ENCODE results near the gene ECEL1. TPM values are rescaled to one million over a fixed set of nuclear protein-coding genes. Genes with fewer than 3 reads are reported as not detected.

ECEL1 gene
- total and polyA plus RNA-seq, 2 donors (not counting 1 experiment from before 2014, with no cell fraction given) = 0.47 TPM; not detected in 1

DNA sequence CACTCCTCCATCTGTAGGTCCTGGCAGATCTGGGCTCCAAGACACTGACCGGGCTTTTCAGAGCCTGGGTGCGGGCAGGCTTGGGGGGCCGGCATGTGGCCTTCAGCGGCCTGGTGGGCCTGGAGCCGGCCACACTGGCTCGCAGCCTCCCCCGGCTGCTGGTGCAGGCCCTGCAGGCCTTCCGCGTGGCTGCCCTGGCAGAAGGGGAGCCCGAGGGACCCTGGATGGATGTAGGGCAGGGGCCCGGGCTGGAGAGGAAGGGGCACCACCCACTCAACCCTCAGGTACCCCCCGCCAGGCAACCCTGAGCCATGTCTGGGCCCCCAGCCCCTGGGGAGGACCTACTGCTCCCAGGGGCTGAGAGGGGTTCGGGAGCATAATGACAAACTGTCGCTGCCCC, 37.6 kb upstream of the ECEL1 start:
- 91% methylated on average over 11 of the region's 14 CpGs for WGBS (ENCODE audit: insufficient coverage)
- H3K4me2 ChIP-seq (replicated peaks; ENCODE audit: low read depth, low read length, poor library complexity, severe bottlenecking) = no peak overlapping the region
- Mint-ChIP-seq H3K4me3 (no peak overlapping the region), H3K27me3 (peaks cover 43% of the 10 kb centered on the region), H3K9me3 (ENCODE audit: insufficient read depth) (no peaks in the 10 kb centered on the region), H3K27ac (no peak overlapping the region), H3K4me1 (peaks cover 17% of the 10 kb centered on the region)
- TF ChIP-seq CTCF (IDR thresholded peaks at IDR 0.05) = no peak
- no peak for TF ChIP-seq EZH2 (IDR thresholded peaks at IDR 0.05; ENCODE audit: borderline replicate concordance, insufficient read depth, low read depth, low read length, poor library complexity, severe bottlenecking)
- DNase-seq (no peak), ATAC-seq (ENCODE audit: low read depth) (no peak)
- H3K27me3 ChIP-seq (replicated peaks in 1 of 4; ENCODE audit: control extremely low read depth in 1 of 4, control insufficient read depth in 3 of 4, insufficient read depth in 4 of 4, low read length in 3 of 4) = peaks cover 0 to 47% (median 22%) of the 10 kb centered on the region in 4 experiments
- POLR2A ChIA-PET = no interaction called here
- peaks cover 30 to 32% of the 10 kb centered on the region in 2 donors for H3K4me1 ChIP-seq (ENCODE audit: control insufficient read depth in 2 of 2, insufficient read depth in 2 of 2, low read length in 2 of 2)
- no peaks in the 10 kb centered on the region for H4K20me1 ChIP-seq (ENCODE audit: control insufficient read depth, insufficient read depth, low read length, poor library complexity, severe bottlenecking)
- CTCF ChIA-PET = no interaction called here
- H3K27ac ChIP-seq (ENCODE audit: low read length in 2 of 2) = no peak overlapping the region
- no peak overlapping the region for H3K9ac ChIP-seq (ENCODE audit: low read length)
- intact Hi-C loops (cut with micrococcal nuclease) = no loop called here
- no peaks in the 10 kb centered on the region for H3K79me2 ChIP-seq (ENCODE audit: control insufficient read depth, insufficient read depth, low read length)
- no peak overlapping the region for H2AFZ ChIP-seq (ENCODE audit: insufficient read depth, low read depth, low read length, poor library complexity, severe bottlenecking)
- H3K4me3 ChIP-seq (ENCODE audit: control extremely low read depth in 1 of 5, extremely low read depth in 1 of 5, insufficient read depth in 1 of 5, low read depth in 2 of 5, low read length in 4 of 5) = no peak overlapping the region
- H3K9me3 ChIP-seq (ENCODE audit: control extremely low read depth in 1 of 3, control insufficient read depth in 2 of 3, insufficient read depth in 1 of 3, low read length in 2 of 3) = peaks cover 0 to 16% (median 0%) of the 10 kb centered on the region in 3 donors
- H3K36me3 ChIP-seq (replicated peaks in 1 of 2; ENCODE audit: control extremely low read depth in 1 of 2, control insufficient read depth in 1 of 2, extremely low read depth in 1 of 2, insufficient read depth in 2 of 2, low read length in 1 of 2) = no peaks in the 10 kb centered on the region

GRCh38 chr2:232524771-232525170, 37.1 kb upstream of the ECEL1 start:
- no peak for TF ChIP-seq EZH2 (IDR thresholded peaks at IDR 0.05; ENCODE audit: borderline replicate concordance, insufficient read depth, low read depth, low read length, poor library complexity, severe bottlenecking)
- TF ChIP-seq CTCF (IDR thresholded peaks at IDR 0.05) = no peak
- Mint-ChIP-seq H3K4me1 (peaks cover 17% of the 10 kb centered on the region), H3K27ac (no peak overlapping the region), H3K4me3 (no peak overlapping the region), H3K9me3 (ENCODE audit: insufficient read depth) (no peaks in the 10 kb centered on the region), H3K27me3 (peaks cover 43% of the 10 kb centered on the region)
- WGBS (ENCODE audit: insufficient coverage) = 69% methylated on average over 6 of the region's 6 CpGs
- Histone ChIP-seq H3K79me2 (ENCODE audit: control insufficient read depth, insufficient read depth, low read length) (no peaks in the 10 kb centered on the region), H3K27me3 (replicated peaks in 1 of 4; ENCODE audit: control extremely low read depth in 1 of 4, control insufficient read depth in 3 of 4, insufficient read depth in 4 of 4, low read length in 3 of 4) (peaks cover 0 to 47% (median 22%) of the 10 kb centered on the region in 4 experiments), H2AFZ (ENCODE audit: insufficient read depth, low read depth, low read length, poor library complexity, severe bottlenecking) (no peak overlapping the region), H3K36me3 (replicated peaks in 1 of 2; ENCODE audit: control extremely low read depth in 1 of 2, control insufficient read depth in 1 of 2, extremely low read depth in 1 of 2, insufficient read depth in 2 of 2, low read length in 1 of 2) (no peaks in the 10 kb centered on the region), H3K4me2 (replicated peaks; ENCODE audit: low read depth, low read length, poor library complexity, severe bottlenecking) (no peak overlapping the region), H3K9me3 (ENCODE audit: control extremely low read depth in 1 of 3, control insufficient read depth in 2 of 3, insufficient read depth in 1 of 3, low read length in 2 of 3) (peaks cover 0 to 16% (median 0%) of the 10 kb centered on the region in 3 donors), H3K4me1 (ENCODE audit: control insufficient read depth in 2 of 2, insufficient read depth in 2 of 2, low read length in 2 of 2) (peaks cover 30 to 32% of the 10 kb centered on the region in 2 donors), H4K20me1 (ENCODE audit: control insufficient read depth, insufficient read depth, low read length, poor library complexity, severe bottlenecking) (no peaks in the 10 kb centered on the region), H3K27ac (ENCODE audit: low read length in 2 of 2) (no peak overlapping the region), H3K9ac (ENCODE audit: low read length) (no peak overlapping the region), H3K4me3 (ENCODE audit: control extremely low read depth in 1 of 5, extremely low read depth in 1 of 5, insufficient read depth in 1 of 5, low read depth in 2 of 5, low read length in 4 of 5) (no peak overlapping the region)
- CTCF ChIA-PET = no interaction called here
- DNase-seq (no peak), ATAC-seq (ENCODE audit: low read depth) (no peak)
- intact Hi-C loops (cut with micrococcal nuclease) = loop anchor here (5.0 kb wide), 1 partner anchor 617 kb away; no protein-coding TSS in a partner anchor
- POLR2A ChIA-PET = no interaction called here

All from B cell (primary cell).